Measurements from ENCODE around the gene LKAAEAR1. TPM values are rescaled to one million over a fixed set of nuclear protein-coding genes. Genes with fewer than 3 reads are reported as not detected.
A peak's percentile ranks its signal among the peaks of the same experiment; 100 is the strongest.

The LKAAEAR1 gene
- total RNA-seq, 4 donors from 2014 or later = not detected

- peaks cover 0 to 25% (median 0%) of the 10 kb centered on the region in 3 donors for H3K36me3 ChIP-seq
- H3K4me3 ChIP-seq = peak overlapping the region; percentile 38 to 81 (median 68)
- TF ChIP-seq POLR2A (IDR thresholded peaks at IDR 0.05) = no peak
- no peaks in the 10 kb centered on the region for H3K9me3 ChIP-seq
- peak overlapping the region; percentile 73 to 95 (median 82) for H3K27ac ChIP-seq
- DNase-seq = peak in 2 of 3 donors; percentile 80 to 84
- peaks cover 0 to 32% (median 9%) of the 10 kb centered on the region in 4 donors for H3K4me1 ChIP-seq
- no peaks in the 10 kb centered on the region for H3K27me3 ChIP-seq
These were observed 7.1 kb downstream of the LKAAEAR1 start for GRCh38 chr20:64077094-64077493.

DNA sequence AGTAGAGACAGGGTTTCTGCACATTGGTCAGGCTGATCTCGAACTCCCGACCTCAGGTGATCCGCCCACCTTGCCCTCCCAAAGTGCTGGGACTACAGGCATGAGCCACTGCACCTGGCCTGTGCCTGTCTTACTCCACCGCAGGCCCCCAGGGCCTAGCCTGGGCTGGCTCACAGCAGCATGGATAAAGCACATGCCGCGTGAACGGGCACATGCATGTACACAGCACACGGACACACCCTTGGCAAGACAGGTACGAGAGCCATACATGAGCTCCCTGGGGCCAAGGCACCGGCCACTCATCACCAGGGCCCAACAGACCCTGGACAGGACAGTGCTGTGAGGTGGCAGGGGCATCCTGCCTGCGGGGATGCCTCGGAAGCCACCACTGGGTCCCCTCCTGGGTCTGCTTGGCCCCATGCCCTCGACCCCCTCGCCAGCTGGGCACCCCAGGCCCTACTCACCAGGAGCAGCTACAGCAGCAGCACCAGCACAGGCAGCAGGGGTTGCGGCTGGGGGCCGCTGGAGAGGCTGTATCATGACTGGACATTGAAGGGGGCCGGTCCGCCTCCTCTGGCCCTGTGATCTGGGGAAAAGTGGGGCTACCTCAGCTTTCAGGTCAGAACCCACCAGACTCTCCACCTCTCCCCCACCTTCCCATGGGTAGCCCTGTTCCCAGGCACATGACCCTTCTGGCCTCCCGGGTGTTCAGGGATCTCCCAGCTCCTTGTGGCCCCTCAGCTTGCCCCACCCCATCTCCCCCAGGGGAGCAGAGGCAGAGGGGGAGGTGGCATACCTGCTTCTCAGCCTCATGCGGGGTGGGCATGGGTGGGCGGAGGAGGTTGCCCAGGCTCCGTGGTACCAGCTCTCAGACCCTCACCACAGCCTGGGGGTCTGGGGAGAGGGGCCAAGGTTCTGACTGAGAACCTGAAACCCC is 7.9 kb downstream of the LKAAEAR1 start:
- Histone ChIP-seq H3K4me1 (peaks cover 0 to 40% (median 8%) of the 10 kb centered on the region in 4 donors), H3K36me3 (peaks cover 0 to 25% (median 0%) of the 10 kb centered on the region in 3 donors), H3K9me3 (no peaks in the 10 kb centered on the region), H3K4me3 (peak overlapping the region; percentile 17 to 81 (median 50)), H3K27ac (peak overlapping the region; percentile 73 to 95 (median 82)), H3K27me3 (no peaks in the 10 kb centered on the region)
- no peak for DNase-seq
- no peak for TF ChIP-seq POLR2A (IDR thresholded peaks at IDR 0.05)
- TF ChIP-seq, protein P1, sequence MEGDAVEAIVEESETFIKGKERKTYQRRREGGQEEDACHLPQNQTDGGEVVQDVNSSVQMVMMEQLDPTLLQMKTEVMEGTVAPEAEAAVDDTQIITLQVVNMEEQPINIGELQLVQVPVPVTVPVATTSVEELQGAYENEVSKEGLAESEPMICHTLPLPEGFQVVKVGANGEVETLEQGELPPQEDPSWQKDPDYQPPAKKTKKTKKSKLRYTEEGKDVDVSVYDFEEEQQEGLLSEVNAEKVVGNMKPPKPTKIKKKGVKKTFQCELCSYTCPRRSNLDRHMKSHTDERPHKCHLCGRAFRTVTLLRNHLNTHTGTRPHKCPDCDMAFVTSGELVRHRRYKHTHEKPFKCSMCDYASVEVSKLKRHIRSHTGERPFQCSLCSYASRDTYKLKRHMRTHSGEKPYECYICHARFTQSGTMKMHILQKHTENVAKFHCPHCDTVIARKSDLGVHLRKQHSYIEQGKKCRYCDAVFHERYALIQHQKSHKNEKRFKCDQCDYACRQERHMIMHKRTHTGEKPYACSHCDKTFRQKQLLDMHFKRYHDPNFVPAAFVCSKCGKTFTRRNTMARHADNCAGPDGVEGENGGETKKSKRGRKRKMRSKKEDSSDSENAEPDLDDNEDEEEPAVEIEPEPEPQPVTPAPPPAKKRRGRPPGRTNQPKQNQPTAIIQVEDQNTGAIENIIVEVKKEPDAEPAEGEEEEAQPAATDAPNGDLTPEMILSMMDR (IDR thresholded peaks at IDR 0.05) = no peak

DNA sequence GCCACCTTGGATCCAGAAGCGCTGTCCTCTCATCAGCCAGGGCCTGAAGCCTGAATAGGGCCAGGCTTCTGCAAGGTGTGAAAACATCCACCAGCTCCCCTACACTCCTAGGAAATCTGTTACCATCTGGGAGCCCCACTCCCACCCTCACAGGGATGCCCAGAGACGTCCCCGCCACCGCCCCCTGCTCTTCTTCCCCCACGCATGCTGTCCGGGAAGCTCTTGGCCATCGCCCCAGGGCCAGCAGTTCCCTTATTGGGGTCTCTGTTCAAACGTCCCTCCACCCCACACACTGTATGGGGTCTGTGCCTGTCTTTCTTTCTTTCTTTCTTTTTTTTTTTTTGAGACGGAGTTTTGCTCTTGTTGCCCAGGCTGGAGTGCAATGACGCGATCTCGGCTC is 8.6 kb downstream of the LKAAEAR1 start:
- H3K4me1 ChIP-seq = peaks cover 0 to 41% (median 8%) of the 10 kb centered on the region in 4 donors
- H3K36me3 ChIP-seq = peaks cover 0 to 25% (median 0%) of the 10 kb centered on the region in 3 donors
- TF ChIP-seq, protein P1 (IDR thresholded peaks at IDR 0.05) = no peak
- TF ChIP-seq POLR2A (IDR thresholded peaks at IDR 0.05) = no peak
- no peak for DNase-seq
- H3K9me3 ChIP-seq = no peaks in the 10 kb centered on the region
- H3K27me3 ChIP-seq = no peaks in the 10 kb centered on the region
- no peak overlapping the region for H3K4me3 ChIP-seq
- no peak overlapping the region for H3K27ac ChIP-seq

GRCh38 chr20:64074963-64075362 is 9.2 kb downstream of the LKAAEAR1 start:
- TF ChIP-seq, protein P1 (IDR thresholded peaks at IDR 0.05) = no peak
- TF ChIP-seq POLR2A (IDR thresholded peaks at IDR 0.05) = no peak
- peaks cover 0 to 45% (median 8%) of the 10 kb centered on the region in 4 donors for H3K4me1 ChIP-seq
- peak overlapping the region in 1 of 4 donors; percentile 8 for H3K27ac ChIP-seq
- H3K4me3 ChIP-seq = no peak overlapping the region
- H3K27me3 ChIP-seq = no peaks in the 10 kb centered on the region
- H3K9me3 ChIP-seq = no peaks in the 10 kb centered on the region
- peaks cover 0 to 25% (median 0%) of the 10 kb centered on the region in 3 donors for H3K36me3 ChIP-seq
- DNase-seq = no peak

- peaks cover 0 to 25% (median 0%) of the 10 kb centered on the region in 3 donors for H3K36me3 ChIP-seq
- H3K27ac ChIP-seq = peak overlapping the region in 1 of 4 donors; percentile 8
- no peak for DNase-seq
- peaks cover 0 to 46% (median 7%) of the 10 kb centered on the region in 4 donors for H3K4me1 ChIP-seq
- no peaks in the 10 kb centered on the region for H3K9me3 ChIP-seq
- H3K27me3 ChIP-seq = no peaks in the 10 kb centered on the region
- no peak overlapping the region for H3K4me3 ChIP-seq
- TF ChIP-seq, protein P1 (IDR thresholded peaks at IDR 0.05) = no peak
- TF ChIP-seq POLR2A (IDR thresholded peaks at IDR 0.05) = no peak
These were observed 9.9 kb downstream of the LKAAEAR1 start for GRCh38 chr20:64074184-64074789.

Data from Peyer's patch (tissue), 4 donors.